Ectodermal cell (in vitro differentiated cells): Measurements from ENCODE around the gene M1AP.

Experiments
- H3K27ac ChIP-seq: 2 replicates; pipeline ENCODE4 v1.7.0; 2013; ENCODE audit warnings: mild to moderate bottlenecking, low read depth, low read length; ENCODE audit not compliant: insufficient read depth, poor library complexity, severe bottlenecking
- H3K27me3 ChIP-seq: 2 replicates; pipeline ENCODE4 v1.7.0; 2013; ENCODE audit warnings: mild to moderate bottlenecking, low read length; ENCODE audit not compliant: insufficient read depth, control insufficient read depth, poor library complexity, severe bottlenecking
- H3K36me3 ChIP-seq: one replicate; pipeline ENCODE4 v1.7.0; 2013; ENCODE audit warnings: low read length; ENCODE audit not compliant: control insufficient read depth, insufficient read depth
- H3K4me1 ChIP-seq: one replicate; pipeline ENCODE4 v1.7.0; 2013; ENCODE audit warnings: low read length; ENCODE audit not compliant: control insufficient read depth, insufficient read depth
- H3K4me3 ChIP-seq: 2 replicates; pipeline ENCODE4 v1.7.0; 2013; ENCODE audit warnings: low read depth, low read length, control low read depth; ENCODE audit not compliant: insufficient read depth
- H3K9me3 ChIP-seq: 2 replicates; pipeline ENCODE4 v1.7.0; 2013; ENCODE audit warnings: mild to moderate bottlenecking, low read length, moderate library complexity; ENCODE audit not compliant: control insufficient read depth
- WGBS, 2 experiments: methylation state at CpG; one replicate each; pipeline ENCODE4 v1.1.7; 2013; ENCODE audit warnings: missing lambda C conversion rate in 2 of 2; 5-methylcytosine and 5-hydroxymethylcytosine counted together

The M1AP gene

DNA sequence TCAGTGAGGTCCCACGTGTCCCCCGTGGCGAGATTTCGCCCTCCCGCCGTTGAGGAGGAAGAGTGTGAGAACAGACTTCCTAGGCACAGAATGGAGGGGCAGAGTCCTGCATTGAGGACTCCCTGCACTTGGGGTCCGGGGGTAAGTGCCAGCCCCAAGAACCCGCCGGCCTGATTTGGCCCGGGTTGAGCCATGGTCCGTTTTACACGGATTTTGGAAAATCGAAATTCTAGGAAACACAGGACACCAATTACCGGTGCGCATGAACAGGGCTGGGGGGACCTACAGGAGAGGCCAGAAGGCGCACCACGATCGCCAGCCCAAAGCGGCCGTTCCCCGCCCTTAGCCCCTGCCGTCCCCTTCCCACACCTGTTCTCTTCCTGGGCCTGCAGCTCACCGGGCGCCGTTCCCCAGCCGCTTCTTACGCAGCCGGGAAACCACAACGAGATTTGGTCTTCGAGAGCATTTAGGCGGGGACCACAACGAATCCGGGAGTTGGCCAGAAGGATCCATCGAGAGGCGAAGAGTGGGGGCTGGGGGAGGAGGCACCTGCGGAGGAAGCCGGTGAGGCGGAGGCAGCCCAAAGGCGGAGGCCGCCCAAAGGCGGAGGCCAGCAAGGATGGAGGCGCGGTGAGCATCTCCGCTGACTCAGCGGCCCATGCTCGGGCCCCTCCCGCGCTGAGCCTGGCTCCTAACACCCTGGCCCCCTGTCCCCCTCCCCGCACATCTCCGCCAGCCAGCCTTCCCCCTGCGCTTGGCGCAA is 134.3 kb downstream of the M1AP start:
- Histone ChIP-seq H3K4me3 (no peak overlapping the region), H3K27me3 (peaks cover 100% of the 10 kb centered on the region), H3K4me1 (peaks cover 15% of the 10 kb centered on the region), H3K27ac (no peak overlapping the region), H3K9me3 (no peaks in the 10 kb centered on the region), H3K36me3 (no peaks in the 10 kb centered on the region)
- 2 to 3% methylated on average over 52 of the region's 52 CpGs for WGBS, 2 experiments

DNA sequence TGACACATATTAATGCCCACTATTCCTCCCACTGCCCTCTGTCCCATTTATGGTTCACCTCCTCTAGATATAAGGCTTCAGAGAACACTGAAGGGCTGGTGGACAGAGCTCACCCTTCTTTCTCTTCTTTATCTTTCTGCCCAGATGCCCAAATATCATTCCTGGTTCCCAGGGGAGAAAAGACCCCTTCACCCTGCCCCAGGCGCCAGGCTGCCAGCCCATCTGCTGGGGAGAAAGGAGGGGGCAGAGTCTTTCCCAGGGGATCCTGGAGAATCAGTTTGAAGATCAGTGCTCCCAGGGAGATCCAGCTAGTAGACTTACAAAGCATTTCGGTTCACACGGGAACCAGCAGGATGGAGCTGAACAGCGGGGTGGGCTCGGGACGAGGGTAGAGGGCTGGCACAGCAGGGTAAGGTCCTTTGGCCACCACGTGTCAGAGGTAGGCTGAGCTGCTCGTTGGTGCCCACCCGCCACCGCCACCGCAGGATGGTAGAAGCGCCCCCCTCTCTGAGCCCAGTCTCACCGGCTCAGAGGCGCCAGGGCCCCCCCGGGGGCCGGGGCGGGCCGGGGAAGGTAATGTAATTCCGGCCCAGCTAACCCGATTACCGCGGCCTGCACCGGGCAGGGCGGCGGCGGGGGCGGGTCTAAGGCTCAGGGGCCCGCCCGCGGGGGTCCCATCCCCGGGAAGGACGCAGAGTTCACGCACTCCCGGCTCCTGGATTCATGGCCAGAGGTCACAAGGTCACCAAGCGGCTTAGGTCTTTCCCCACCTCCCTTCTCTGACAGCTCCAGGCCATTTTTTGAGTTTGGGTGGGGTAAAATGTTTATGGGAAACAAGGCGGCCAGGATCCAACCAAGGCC is 135.2 kb downstream of the M1AP start:
- WGBS, 2 experiments: 2% methylated on average over 36 of the region's 36 CpGs
- no peaks in the 10 kb centered on the region for H3K9me3 ChIP-seq
- no peak overlapping the region for H3K27ac ChIP-seq
- peaks cover 100% of the 10 kb centered on the region for H3K27me3 ChIP-seq
- no peak overlapping the region for H3K4me3 ChIP-seq
- H3K36me3 ChIP-seq: no peaks in the 10 kb centered on the region
- peaks cover 19% of the 10 kb centered on the region for H3K4me1 ChIP-seq

- H3K27me3 ChIP-seq: peaks cover 88% of the 10 kb centered on the region
- no peak overlapping the region for H3K4me3 ChIP-seq
- H3K27ac ChIP-seq: no peak overlapping the region
- no peaks in the 10 kb centered on the region for H3K9me3 ChIP-seq
- WGBS, 2 experiments: 71 to 74% methylated on average over 11 of the region's 11 CpGs
- H3K36me3 ChIP-seq: no peaks in the 10 kb centered on the region
- peaks cover 24% of the 10 kb centered on the region for H3K4me1 ChIP-seq
Measured at GRCh38 chr2:74511104-74511989, 136.8 kb downstream of the M1AP start.

DNA sequence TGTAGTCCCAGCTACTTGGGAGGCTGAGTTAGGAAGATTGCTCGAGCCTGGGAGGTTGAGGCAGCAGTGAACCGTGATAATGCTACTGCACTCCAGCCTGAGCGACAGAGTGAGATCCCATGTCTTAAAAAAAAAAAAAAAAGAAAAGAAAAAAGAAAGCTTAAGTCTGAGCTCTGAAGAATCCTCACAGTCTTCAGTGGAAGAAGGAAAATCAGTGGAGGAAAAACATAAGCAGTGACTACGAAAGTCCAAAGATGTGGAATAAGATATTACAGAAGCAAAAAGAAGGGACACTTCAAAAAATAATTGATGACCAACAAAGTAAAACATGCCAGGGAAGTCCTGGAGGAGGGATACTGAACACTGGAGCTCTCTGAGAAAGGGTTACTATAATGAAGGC is 137.9 kb downstream of the M1AP start:
- Histone ChIP-seq H3K27ac (no peak overlapping the region), H3K4me1 (peaks cover 24% of the 10 kb centered on the region), H3K4me3 (no peak overlapping the region), H3K36me3 (peaks cover 5% of the 10 kb centered on the region), H3K9me3 (no peaks in the 10 kb centered on the region), H3K27me3 (peaks cover 85% of the 10 kb centered on the region)
- 85 to 89% methylated on average over 4 of the region's 4 CpGs for WGBS, 2 experiments

DNA sequence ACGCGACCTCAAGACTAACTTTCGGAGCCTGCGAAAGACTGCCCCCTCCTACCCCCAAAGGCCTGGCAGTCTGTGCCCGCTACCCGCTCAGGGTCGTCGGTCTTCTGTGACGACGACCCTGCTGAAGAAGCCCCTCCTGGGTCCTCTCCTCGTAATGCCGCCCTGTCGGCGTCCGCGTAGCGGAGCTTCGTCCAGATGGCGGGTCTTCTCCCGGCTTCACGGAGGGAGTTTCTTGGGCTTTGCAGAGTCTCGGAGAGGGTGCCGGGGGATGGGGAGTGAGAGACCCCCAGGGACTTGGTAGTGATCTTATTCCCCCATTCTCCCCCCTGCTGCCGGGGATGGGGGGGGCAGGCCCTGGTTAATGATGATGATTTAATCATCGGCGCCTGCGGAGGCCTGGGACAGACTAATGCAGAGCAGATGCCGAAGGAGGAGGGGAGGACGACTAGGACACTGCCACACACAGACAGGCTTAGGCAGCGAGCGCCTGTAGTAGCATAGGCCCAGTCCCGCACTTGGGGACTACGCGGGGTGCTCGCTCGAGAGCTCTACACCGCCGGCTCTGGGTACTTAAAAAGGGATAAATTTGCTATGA is 140.1 kb downstream of the M1AP start:
- 5% methylated on average over 36 to 38 of the region's 38 CpGs for WGBS, 2 experiments
- no peak overlapping the region for H3K27ac ChIP-seq
- peak overlapping the region; percentile 52 for H3K4me3 ChIP-seq
- peaks cover 8% of the 10 kb centered on the region for H3K4me1 ChIP-seq
- H3K27me3 ChIP-seq: peaks cover 85% of the 10 kb centered on the region
- H3K9me3 ChIP-seq: no peaks in the 10 kb centered on the region
- H3K36me3 ChIP-seq: peaks cover 5% of the 10 kb centered on the region
